MM.1S (cell line): ENCODE measurements around the gene CD109.

ENCODE experiments used
- EZH2 ChIP-seq: fragments of 300-600 bp; sonication (generic); optimal IDR thresholded peaks from 2 replicates; pipeline ENCODE3; 2017; ENCODE audit warnings: low read depth, mild to moderate bottlenecking, antibody characterized with exemption, low read length, mixed read lengths
- TF ChIP-seq, protein P1 (sequence below): fragments of 300-600 bp; sonication (generic); IDR thresholded peaks from 2 replicates; pipeline ENCODE4 v1.5.1; 2016; ENCODE audit warnings: antibody characterized with exemption, low read length, mixed read lengths

DNA sequence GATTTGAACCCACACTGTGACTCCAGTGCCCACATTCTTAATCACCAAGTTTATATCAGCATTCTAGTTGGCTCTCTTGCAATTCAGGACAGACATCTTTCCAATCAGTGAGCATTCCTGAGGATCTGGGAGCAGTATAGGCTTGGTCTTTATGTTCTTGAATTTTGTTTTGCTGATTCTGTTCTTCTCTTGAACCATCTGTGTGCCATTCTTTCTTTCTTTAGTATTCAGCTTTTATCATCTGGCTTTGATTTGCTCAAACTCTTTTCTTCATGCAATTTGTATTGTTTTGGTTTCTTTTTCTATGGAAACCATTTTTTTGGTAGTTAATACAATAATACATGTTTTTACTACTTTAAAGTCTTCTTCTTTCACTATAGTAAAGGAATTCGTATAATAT lies 162.4 kb downstream of the CD109 start:
- TF ChIP-seq, protein P1, sequence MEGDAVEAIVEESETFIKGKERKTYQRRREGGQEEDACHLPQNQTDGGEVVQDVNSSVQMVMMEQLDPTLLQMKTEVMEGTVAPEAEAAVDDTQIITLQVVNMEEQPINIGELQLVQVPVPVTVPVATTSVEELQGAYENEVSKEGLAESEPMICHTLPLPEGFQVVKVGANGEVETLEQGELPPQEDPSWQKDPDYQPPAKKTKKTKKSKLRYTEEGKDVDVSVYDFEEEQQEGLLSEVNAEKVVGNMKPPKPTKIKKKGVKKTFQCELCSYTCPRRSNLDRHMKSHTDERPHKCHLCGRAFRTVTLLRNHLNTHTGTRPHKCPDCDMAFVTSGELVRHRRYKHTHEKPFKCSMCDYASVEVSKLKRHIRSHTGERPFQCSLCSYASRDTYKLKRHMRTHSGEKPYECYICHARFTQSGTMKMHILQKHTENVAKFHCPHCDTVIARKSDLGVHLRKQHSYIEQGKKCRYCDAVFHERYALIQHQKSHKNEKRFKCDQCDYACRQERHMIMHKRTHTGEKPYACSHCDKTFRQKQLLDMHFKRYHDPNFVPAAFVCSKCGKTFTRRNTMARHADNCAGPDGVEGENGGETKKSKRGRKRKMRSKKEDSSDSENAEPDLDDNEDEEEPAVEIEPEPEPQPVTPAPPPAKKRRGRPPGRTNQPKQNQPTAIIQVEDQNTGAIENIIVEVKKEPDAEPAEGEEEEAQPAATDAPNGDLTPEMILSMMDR, result no peak
- no peak for TF ChIP-seq EZH2
